LNCAP (cell line): ENCODE measurements around the gene EPHB2.

ENCODE experiments used
- CTCF ChIP-seq: fragments of 450-650 bp; IDR thresholded peaks from 2 replicates; pipeline ENCODE4 v1.5.1; 2017; ENCODE audit warnings: mild to moderate bottlenecking

The EPHB2 gene

GRCh38 chr1:22852144-22852655 is 141.6 kb downstream of the EPHB2 start:
- TF ChIP-seq CTCF = no peak

DNA sequence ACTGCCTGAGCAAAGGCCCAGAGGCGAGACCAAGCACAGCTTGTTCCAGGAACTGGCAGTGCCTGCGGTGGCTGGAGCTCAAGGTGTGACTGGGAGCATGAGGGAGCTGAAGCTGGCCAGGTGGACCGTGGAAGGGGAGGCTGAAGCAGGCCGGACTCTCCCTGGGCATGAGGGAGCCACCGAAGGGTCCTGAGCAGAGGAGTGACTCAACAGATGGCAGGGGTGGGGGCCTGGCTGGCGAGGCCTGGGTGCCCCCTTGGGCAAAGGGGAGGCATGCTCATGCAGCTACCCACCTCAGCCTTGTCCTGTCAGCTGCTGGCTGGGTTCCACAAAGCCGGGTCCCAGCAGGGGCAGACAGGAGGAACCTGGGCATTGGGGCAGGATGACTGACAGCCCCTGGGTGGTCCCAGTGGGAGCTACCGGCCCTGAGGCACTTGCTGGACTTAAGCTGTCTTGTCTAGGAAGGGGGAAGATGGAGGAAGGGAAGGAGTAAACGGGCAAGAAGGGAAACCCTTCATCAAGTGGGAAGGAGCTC is 143.1 kb downstream of the EPHB2 start:
- TF ChIP-seq CTCF = no peak

DNA sequence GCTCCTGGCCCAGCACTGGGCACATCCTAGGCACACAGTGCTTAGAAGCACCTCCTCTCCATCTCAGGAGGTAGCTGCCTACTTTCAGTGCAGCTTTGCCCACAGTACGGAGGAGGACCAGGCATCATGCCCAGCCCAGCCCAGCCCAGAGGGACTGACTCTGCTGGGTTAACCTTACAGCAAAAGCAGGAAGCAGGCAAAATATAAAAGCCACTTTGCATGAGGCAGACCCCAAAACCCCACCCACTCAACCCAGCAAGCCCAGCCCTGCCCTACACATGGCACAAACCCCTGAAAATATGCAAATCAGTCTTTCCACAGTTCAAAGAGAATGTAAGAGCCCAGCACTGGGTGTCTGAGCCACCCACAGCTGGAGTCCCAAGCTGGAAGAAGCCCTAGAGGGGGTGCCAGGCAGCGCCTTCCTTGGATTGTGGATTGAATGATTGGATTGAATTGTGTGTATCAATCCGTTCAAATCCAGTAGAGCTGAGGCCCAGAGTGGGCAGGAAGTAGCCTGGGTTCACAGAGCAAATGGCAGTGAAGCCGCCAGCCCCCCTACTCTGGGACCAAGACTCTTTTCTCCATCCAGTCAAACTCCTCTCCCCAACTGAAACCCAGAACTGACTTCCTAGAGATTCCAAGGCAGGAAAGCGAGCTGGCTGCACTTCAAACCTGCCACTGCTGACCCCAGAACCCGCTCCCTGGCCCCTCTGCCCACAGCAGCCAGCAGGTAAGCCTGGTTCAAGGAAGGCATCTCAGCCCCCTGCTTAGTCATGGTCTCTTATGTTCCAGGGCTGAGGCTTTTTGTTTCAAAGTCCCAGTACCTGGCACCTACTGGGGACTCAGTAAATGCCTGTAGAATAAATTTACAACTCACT is 144.3 kb downstream of the EPHB2 start:
- no peak for TF ChIP-seq CTCF

GRCh38 chr1:22855668-22856606 is 145.3 kb downstream of the EPHB2 start:
- no peak for TF ChIP-seq CTCF

- TF ChIP-seq CTCF = no peak
These were observed 147.0 kb downstream of the EPHB2 start for GRCh38 chr1:22857661-22858060.

- TF ChIP-seq CTCF = no peak
These were observed 149.8 kb downstream of the EPHB2 start for GRCh38 chr1:22860414-22860800.

DNA sequence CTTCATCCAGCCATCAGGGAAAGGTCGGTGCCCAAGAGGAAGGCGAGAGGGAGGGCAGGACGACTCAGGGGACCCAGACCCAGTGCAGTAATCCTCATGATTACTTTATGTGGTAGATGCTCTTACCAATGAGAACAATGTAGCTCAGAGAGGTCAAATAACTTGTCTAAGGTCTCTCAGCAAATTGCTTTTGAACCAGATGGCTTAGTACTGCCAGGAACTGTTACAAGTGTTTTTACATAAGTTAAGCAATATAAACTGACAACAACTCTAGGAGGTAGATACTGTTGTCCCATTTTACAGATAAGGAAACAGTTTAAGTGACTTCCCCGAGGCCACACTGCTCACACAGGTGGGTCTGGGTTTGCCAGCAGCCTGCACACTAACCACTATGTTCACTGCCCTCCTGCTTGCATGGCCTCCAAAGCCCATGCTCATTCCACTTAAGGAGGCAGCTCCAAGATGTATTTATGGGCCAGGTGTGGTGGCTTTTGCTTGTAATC is 150.3 kb downstream of the EPHB2 start:
- no peak for TF ChIP-seq CTCF
